Activated naive CD8-positive, alpha-beta T cell treated with anti-CD3 and anti-CD28 coated beads for 36 hours (primary cell): Measurements from ENCODE around the gene CITED2. TPM values are rescaled to one million over a fixed set of nuclear protein-coding genes. Genes with fewer than 3 reads are reported as not detected.
"Not testable (repeated sequence)": the region's sequence is repeated elsewhere in the genome, so short reads cannot be mapped to it uniquely, and the experiment has no call there.

Experiments used
- DNase-seq: peaks from one replicate; pipeline ENCODE4 v3.0.0; 2021
- H3K27ac Mint-ChIP-seq: one replicate; pipeline ENCODE4 v1.8.0; 2022; ENCODE audit warnings: mild to moderate bottlenecking, moderate library complexity, mixed read lengths
- H3K27me3 Mint-ChIP-seq: one replicate; pipeline ENCODE4 v1.8.0; 2022; ENCODE audit warnings: mild to moderate bottlenecking, mixed read lengths
- H3K36me3 Mint-ChIP-seq: one replicate; pipeline ENCODE4 v1.8.0; 2021; ENCODE audit warnings: mild to moderate bottlenecking, mixed read lengths
- H3K4me1 Mint-ChIP-seq: one replicate; pipeline ENCODE4 v1.8.0; 2021; ENCODE audit warnings: mixed read lengths
- H3K4me3 Mint-ChIP-seq: one replicate; pipeline ENCODE4 v1.8.0; 2022; ENCODE audit warnings: mild to moderate bottlenecking, moderate library complexity, mixed read lengths
- H3K9me3 Mint-ChIP-seq: one replicate; pipeline ENCODE4 v1.8.0; 2022; ENCODE audit warnings: mixed read lengths
- total RNA-seq, 2 experiments: library from RNA; stranded (reverse); gene quantifications; one replicate each; pipeline ENCODE4 v1.2.3, GENCODE V29; 2021

CITED2 gene
- total RNA-seq, 2 experiments from 2014 or later: 28.4 to 28.5 TPM

- H3K9me3 Mint-ChIP-seq: no peaks in the 10 kb centered on the region
- H3K4me3 Mint-ChIP-seq: peak overlapping the region; percentile 99
- DNase-seq: no peak
- H3K36me3 Mint-ChIP-seq: peaks cover 11% of the 10 kb centered on the region
- H3K27ac Mint-ChIP-seq: peak overlapping the region; percentile 99
- no peaks in the 10 kb centered on the region for H3K27me3 Mint-ChIP-seq
- peaks cover 44% of the 10 kb centered on the region for H3K4me1 Mint-ChIP-seq
Observed at GRCh38 chr6:139373928-139374356, 506 bp downstream of the CITED2 start.

- H3K27me3 Mint-ChIP-seq: no peaks in the 10 kb centered on the region
- peaks cover 42% of the 10 kb centered on the region for H3K4me1 Mint-ChIP-seq
- peak overlapping the region; percentile 99 for H3K4me3 Mint-ChIP-seq
- no peaks in the 10 kb centered on the region for H3K9me3 Mint-ChIP-seq
- DNase-seq: peak; percentile 82
- peak overlapping the region; percentile 99 for H3K27ac Mint-ChIP-seq
- peaks cover 11% of the 10 kb centered on the region for H3K36me3 Mint-ChIP-seq
Observed at GRCh38 chr6:139373154-139373927, 1.1 kb downstream of the CITED2 start.

GRCh38 chr6:139372326-139373153 is 1.9 kb downstream of the CITED2 start:
- peak overlapping the region; percentile 99 for H3K27ac Mint-ChIP-seq
- H3K36me3 Mint-ChIP-seq: peaks cover 11% of the 10 kb centered on the region
- no peak for DNase-seq
- no peaks in the 10 kb centered on the region for H3K27me3 Mint-ChIP-seq
- H3K4me3 Mint-ChIP-seq: peak overlapping the region; percentile 99
- no peaks in the 10 kb centered on the region for H3K9me3 Mint-ChIP-seq
- peaks cover 48% of the 10 kb centered on the region for H3K4me1 Mint-ChIP-seq

DNA sequence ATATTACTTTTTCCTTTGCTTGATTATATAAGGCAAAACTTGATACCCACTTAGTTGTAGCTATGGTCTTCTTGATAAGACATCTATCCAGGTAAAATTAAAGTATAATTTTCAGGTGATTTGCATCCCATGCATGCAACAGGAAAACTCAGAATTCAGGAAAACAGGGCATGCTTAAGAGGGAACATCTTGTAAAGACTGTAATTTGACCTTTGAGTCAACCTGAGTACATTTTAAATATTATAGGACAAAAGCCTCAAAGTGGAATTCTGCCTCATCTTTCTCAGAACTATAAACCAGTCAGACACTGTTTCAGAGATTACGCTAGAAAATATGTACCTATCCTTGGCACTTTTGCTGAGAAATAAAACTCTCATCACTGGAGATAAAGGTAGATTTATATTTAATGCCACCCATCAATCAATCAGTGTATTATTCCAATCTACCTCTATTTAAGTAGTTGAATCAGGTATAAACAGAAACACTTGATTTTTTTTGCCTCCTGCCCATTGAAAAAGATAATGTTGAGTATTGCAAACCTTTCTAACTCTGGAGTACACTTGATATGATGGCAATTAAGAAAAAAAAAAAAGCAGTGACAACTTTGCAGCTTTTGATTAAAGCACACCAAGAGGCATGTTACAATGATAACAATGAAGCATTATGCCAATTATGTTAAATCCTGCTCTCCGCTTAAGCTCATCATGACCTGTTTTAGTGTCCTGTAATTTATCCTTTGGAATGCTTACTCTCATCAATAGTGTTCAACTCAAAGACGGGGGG is 2.8 kb downstream of the CITED2 start:
- H3K36me3 Mint-ChIP-seq: peaks cover 11% of the 10 kb centered on the region
- DNase-seq: no peak
- H3K9me3 Mint-ChIP-seq: no peaks in the 10 kb centered on the region
- peak overlapping the region; percentile 68 for H3K4me3 Mint-ChIP-seq
- no peaks in the 10 kb centered on the region for H3K27me3 Mint-ChIP-seq
- H3K4me1 Mint-ChIP-seq: peaks cover 54% of the 10 kb centered on the region
- peak overlapping the region; percentile 77 for H3K27ac Mint-ChIP-seq

- Mint-ChIP-seq H3K9me3 (no peaks in the 10 kb centered on the region), H3K36me3 (peaks cover 11% of the 10 kb centered on the region), H3K27me3 (no peaks in the 10 kb centered on the region), H3K4me1 (peaks cover 49% of the 10 kb centered on the region), H3K4me3 (peak overlapping the region; percentile 68), H3K27ac (peak overlapping the region; percentile 77)
- no peak for DNase-seq
Observed at GRCh38 chr6:139370999-139371345, 3.5 kb downstream of the CITED2 start.

GRCh38 chr6:139370283-139370998 is 4.0 kb downstream of the CITED2 start:
- Mint-ChIP-seq H3K4me1 (peaks cover 43% of the 10 kb centered on the region), H3K9me3 (no peaks in the 10 kb centered on the region), H3K27ac (peak overlapping the region; percentile 77), H3K36me3 (peaks cover 11% of the 10 kb centered on the region), H3K4me3 (peak overlapping the region; percentile 57), H3K27me3 (no peaks in the 10 kb centered on the region)
- no peak for DNase-seq

GRCh38 chr6:139369568-139370282 is 4.7 kb downstream of the CITED2 start:
- Mint-ChIP-seq H3K27me3 (no peaks in the 10 kb centered on the region), H3K36me3 (peaks cover 11% of the 10 kb centered on the region), H3K27ac (peak overlapping the region; percentile 77), H3K4me1 (peaks cover 44% of the 10 kb centered on the region), H3K9me3 (no peaks in the 10 kb centered on the region), H3K4me3 (peak overlapping the region; percentile 57)
- DNase-seq: no peak

DNA sequence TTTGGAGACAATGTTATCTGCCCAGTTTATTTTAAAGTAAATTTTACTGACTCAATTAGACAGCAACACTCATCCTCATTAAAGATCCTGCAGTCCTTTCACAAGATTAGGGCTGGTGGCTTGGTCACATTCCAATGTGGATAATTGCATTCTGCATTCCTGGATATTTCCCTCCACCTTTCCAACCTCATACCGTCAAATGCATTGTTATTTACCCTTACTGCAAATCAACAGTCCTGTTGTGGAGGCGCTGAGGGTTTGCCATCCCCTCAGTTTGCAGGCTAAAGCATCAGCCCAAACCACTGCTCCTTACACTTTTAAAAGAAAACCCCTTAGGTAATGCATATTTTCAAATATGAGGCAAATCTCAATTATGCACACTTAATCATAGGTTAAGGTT is 5.4 kb downstream of the CITED2 start:
- no peak overlapping the region for H3K27ac Mint-ChIP-seq
- H3K4me1 Mint-ChIP-seq: peaks cover 46% of the 10 kb centered on the region
- H3K4me3 Mint-ChIP-seq: no peak overlapping the region
- no peaks in the 10 kb centered on the region for H3K27me3 Mint-ChIP-seq
- DNase-seq: no peak
- H3K36me3 Mint-ChIP-seq: peaks cover 9% of the 10 kb centered on the region
- H3K9me3 Mint-ChIP-seq: no peaks in the 10 kb centered on the region

GRCh38 chr6:139368661-139369060 is 5.8 kb downstream of the CITED2 start:
- Mint-ChIP-seq H3K27me3 (no peaks in the 10 kb centered on the region), H3K4me1 (peaks cover 48% of the 10 kb centered on the region), H3K36me3 (peaks cover 9% of the 10 kb centered on the region), H3K9me3 (no peaks in the 10 kb centered on the region), H3K27ac (no peak overlapping the region), H3K4me3 (no peak overlapping the region)
- no peak for DNase-seq

DNA sequence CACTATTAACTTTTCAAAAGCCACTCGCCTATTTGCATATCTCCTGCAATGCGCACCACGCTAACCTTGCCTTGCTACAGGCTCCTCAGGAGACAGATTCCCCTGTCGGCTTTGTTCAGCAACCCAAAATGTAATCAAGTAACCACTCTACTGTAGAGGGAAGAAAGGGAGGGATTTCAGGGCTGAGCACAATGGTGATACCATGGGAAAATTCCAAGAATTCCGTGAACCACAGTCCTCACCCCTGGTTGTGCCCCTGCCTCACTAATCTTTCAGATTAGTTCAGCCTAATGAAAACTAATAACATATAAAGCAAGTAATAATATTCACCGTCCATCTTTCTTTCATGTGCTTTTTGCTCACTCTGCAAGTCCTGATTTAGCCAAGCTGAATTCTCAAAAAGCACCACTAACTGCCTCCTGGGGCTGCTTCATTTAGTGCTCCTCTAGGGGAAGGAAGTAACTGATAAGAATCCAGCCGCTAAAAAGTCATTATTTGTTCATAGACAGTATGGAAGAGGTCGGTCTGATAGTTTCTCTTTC is 6.6 kb downstream of the CITED2 start:
- Mint-ChIP-seq H3K9me3 (no peaks in the 10 kb centered on the region), H3K4me1 (peaks cover 52% of the 10 kb centered on the region), H3K36me3 (peaks cover 5% of the 10 kb centered on the region), H3K27me3 (no peaks in the 10 kb centered on the region), H3K27ac (no peak overlapping the region), H3K4me3 (peak overlapping the region; percentile 53)
- DNase-seq: no peak

DNA sequence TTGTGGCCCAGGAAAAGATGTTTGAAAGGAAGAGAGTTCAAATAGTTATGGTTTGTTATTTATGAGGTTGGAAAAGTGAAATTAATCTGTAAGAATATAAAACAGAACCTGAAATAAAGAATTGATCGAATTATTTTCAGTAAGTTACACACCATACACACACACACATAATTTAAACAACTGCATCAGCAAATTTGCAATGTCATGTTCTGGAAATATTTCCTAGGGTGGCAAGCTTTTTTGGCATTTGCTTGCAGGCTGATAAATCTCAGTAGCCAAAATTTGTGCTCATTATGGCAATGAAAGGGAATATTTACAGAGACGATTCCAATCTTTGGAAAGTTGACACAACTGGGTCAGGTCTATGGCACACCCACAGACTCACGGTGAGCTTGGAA is 9.5 kb downstream of the CITED2 start:
- Mint-ChIP-seq H3K36me3 (no peaks in the 10 kb centered on the region), H3K27me3 (no peaks in the 10 kb centered on the region), H3K9me3 (no peaks in the 10 kb centered on the region), H3K4me1 (peaks cover 35% of the 10 kb centered on the region), H3K4me3 (no peak overlapping the region), H3K27ac (no peak overlapping the region)
- DNase-seq: no peak

DNA sequence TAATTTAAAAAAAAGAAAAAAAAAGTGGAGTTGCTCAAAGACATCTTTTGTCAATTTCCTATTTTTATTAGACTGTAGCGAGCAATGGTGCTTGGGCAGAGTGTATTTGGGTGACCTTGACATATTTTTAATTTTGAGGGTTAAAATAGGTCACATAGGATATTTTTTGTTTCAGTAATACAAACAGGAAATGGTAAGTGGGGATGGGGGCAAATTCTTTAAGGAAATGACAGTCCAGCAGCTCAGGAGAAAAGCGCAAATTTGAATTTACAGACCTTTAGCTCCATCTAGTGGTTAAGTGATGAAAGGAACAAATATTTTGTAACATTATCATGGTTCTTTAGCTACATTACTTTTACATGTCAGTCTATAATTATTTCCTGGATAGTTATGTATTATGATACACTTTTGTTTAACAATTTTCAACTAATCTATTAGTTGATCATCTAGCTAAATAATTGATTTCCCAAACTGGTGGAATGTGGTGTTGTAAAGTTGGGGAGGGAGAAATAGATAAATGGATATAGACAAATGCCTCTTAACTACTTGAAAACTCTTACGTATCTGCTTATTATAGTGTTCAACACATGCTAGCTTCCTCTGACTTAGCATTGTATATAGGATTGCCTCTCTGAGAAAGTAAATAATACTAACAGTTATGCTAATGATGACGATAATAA is 10.0 kb downstream of the CITED2 start:
- H3K27me3 Mint-ChIP-seq: no peaks in the 10 kb centered on the region
- H3K4me3 Mint-ChIP-seq: no peak overlapping the region
- no peak overlapping the region for H3K27ac Mint-ChIP-seq
- H3K4me1 Mint-ChIP-seq: peaks cover 30% of the 10 kb centered on the region
- no peak for DNase-seq
- no peaks in the 10 kb centered on the region for H3K36me3 Mint-ChIP-seq
- H3K9me3 Mint-ChIP-seq: no peaks in the 10 kb centered on the region

DNA sequence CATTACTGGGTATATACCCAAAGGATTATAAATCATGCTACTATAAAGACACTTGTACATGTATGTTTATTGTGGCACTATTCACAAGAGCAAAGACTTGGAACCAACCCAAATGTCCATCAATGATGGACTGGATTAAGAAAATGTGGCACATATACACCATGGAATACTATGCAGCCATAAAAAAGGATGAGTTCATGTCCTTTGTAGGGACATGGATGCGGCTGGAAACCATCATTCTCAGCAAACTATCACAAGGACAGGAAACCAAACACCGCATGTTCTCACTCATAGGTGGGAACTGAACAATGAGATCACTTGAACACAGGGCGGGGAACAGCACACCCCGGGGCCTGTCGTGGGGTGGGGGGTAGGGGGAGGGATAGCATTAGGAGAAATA is 10.7 kb downstream of the CITED2 start:
- H3K4me1 Mint-ChIP-seq: peaks cover 29% of the 10 kb centered on the region
- DNase-seq, H3K27me3 Mint-ChIP-seq, H3K27ac Mint-ChIP-seq, H3K36me3 Mint-ChIP-seq, H3K4me3 Mint-ChIP-seq, H3K9me3 Mint-ChIP-seq: not testable (repeated sequence)
